ENCODE measurements around the gene IGF2R.

GRCh38 chr6:159945801-159946392, 23.0 kb upstream of the IGF2R start:
- TF ChIP-seq, protein P1, sequence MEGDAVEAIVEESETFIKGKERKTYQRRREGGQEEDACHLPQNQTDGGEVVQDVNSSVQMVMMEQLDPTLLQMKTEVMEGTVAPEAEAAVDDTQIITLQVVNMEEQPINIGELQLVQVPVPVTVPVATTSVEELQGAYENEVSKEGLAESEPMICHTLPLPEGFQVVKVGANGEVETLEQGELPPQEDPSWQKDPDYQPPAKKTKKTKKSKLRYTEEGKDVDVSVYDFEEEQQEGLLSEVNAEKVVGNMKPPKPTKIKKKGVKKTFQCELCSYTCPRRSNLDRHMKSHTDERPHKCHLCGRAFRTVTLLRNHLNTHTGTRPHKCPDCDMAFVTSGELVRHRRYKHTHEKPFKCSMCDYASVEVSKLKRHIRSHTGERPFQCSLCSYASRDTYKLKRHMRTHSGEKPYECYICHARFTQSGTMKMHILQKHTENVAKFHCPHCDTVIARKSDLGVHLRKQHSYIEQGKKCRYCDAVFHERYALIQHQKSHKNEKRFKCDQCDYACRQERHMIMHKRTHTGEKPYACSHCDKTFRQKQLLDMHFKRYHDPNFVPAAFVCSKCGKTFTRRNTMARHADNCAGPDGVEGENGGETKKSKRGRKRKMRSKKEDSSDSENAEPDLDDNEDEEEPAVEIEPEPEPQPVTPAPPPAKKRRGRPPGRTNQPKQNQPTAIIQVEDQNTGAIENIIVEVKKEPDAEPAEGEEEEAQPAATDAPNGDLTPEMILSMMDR (IDR thresholded peaks at IDR 0.05), result no peak
- no peak for TF ChIP-seq POLR2A (IDR thresholded peaks at IDR 0.05)

All from lower leg skin (tissue), 3 donors.